BLaER1 (cell line): ENCODE data around the gene IFNL4.
A peak's percentile ranks its signal among the peaks of the same experiment; 100 is the strongest.

Experiments
- H3K27ac ChIP-seq: shearing (Covaris generic); formaldehyde crosslinking; 2 replicates; pipeline ENCODE4 v1.8.1; 2022
- H3K27me3 ChIP-seq: shearing (Covaris generic); formaldehyde crosslinking; 2 replicates; pipeline ENCODE4 v1.8.1; 2022
- H3K36me3 ChIP-seq: shearing (Covaris generic); formaldehyde crosslinking; 2 replicates; pipeline ENCODE4 v1.8.1; 2022
- H3K4me1 ChIP-seq: shearing (Covaris generic); formaldehyde crosslinking; 2 replicates; pipeline ENCODE4 v1.8.1; 2022
- H3K4me2 ChIP-seq: shearing (Covaris generic); formaldehyde crosslinking; 2 replicates; pipeline ENCODE4 v1.8.1; 2022
- H3K4me3 ChIP-seq: shearing (Covaris generic); formaldehyde crosslinking; 2 replicates; pipeline ENCODE4 v1.8.1; 2022
- H3K9ac ChIP-seq: shearing (Covaris generic); formaldehyde crosslinking; 2 replicates; pipeline ENCODE4 v1.8.1; 2022
- H3K9me3 ChIP-seq: shearing (Covaris generic); formaldehyde crosslinking; 2 replicates; pipeline ENCODE4 v1.8.1; 2022
- H4K20me1 ChIP-seq: shearing (Covaris generic); formaldehyde crosslinking; 2 replicates; pipeline ENCODE4 v1.8.1; 2022
- Cebpa-rat ChIP-seq: shearing (Covaris generic); IDR thresholded peaks from 2 replicates; pipeline ENCODE4 v1.8.1; 2022

The IFNL4 gene

GRCh38 chr19:39203372-39204341, 45.0 kb downstream of the IFNL4 start, which contains the start of gene SYCN:
Gene SYCN (minus strand): TSS chr19:39204263. CDS start chr19:39204254, 9 bp downstream.
- Histone ChIP-seq H3K36me3 (no peaks in the 10 kb centered on the region), H4K20me1 (no peaks in the 10 kb centered on the region; the same call in 1 of the 2 replicates), H3K4me2 (no peak within 1 kb of the TSS), H3K9me3 (no peaks in the 10 kb centered on the region), H3K4me1 (peaks cover 6% of the 10 kb centered on the region), H3K27me3 (peaks cover 30% of the 10 kb centered on the region), H3K4me3 (no peak within 1 kb of the TSS), H3K9ac (no peak within 1 kb of the TSS), H3K27ac (no peak within 1 kb of the TSS)
- TF ChIP-seq Cebpa-rat: no peak

- peaks cover 37% of the 10 kb centered on the region for H3K27me3 ChIP-seq
- no peaks in the 10 kb centered on the region for H3K9me3 ChIP-seq
- no peak overlapping the region for H3K27ac ChIP-seq
- H3K9ac ChIP-seq: no peak overlapping the region
- no peaks in the 10 kb centered on the region for H3K4me1 ChIP-seq
- H3K36me3 ChIP-seq: no peaks in the 10 kb centered on the region
- no peak for TF ChIP-seq Cebpa-rat
- H4K20me1 ChIP-seq: no peaks in the 10 kb centered on the region; the same call in 1 of the 2 replicates
- no peak overlapping the region for H3K4me3 ChIP-seq
- no peak overlapping the region for H3K4me2 ChIP-seq
These were observed 45.7 kb downstream of the IFNL4 start for GRCh38 chr19:39202998-39203355.

GRCh38 chr19:39200803-39201115, 47.9 kb downstream of the IFNL4 start:
- no peak overlapping the region for H3K9ac ChIP-seq
- no peak overlapping the region for H3K4me2 ChIP-seq
- no peak overlapping the region for H3K27ac ChIP-seq
- H4K20me1 ChIP-seq: no peaks in the 10 kb centered on the region; the same call in 1 of the 2 replicates
- H3K9me3 ChIP-seq: no peaks in the 10 kb centered on the region
- H3K4me3 ChIP-seq: no peak overlapping the region
- peaks cover 59% of the 10 kb centered on the region for H3K27me3 ChIP-seq
- TF ChIP-seq Cebpa-rat: no peak
- peaks cover 13% of the 10 kb centered on the region for H3K4me1 ChIP-seq
- no peaks in the 10 kb centered on the region for H3K36me3 ChIP-seq

GRCh38 chr19:39200066-39200802, 48.4 kb downstream of the IFNL4 start:
- Histone ChIP-seq H3K27ac (no peak overlapping the region), H3K9me3 (no peaks in the 10 kb centered on the region), H3K4me1 (peaks cover 18% of the 10 kb centered on the region), H3K27me3 (peaks cover 65% of the 10 kb centered on the region), H3K4me3 (no peak overlapping the region), H4K20me1 (no peaks in the 10 kb centered on the region; the same call in 1 of the 2 replicates), H3K4me2 (no peak overlapping the region), H3K36me3 (no peaks in the 10 kb centered on the region), H3K9ac (no peak overlapping the region)
- TF ChIP-seq Cebpa-rat: no peak

GRCh38 chr19:39199025-39199424, 49.6 kb downstream of the IFNL4 start:
- Histone ChIP-seq H3K36me3 (no peaks in the 10 kb centered on the region), H3K27me3 (peaks cover 60% of the 10 kb centered on the region), H3K4me1 (peaks cover 22% of the 10 kb centered on the region), H3K4me3 (no peak overlapping the region), H3K4me2 (no peak overlapping the region), H3K9ac (no peak overlapping the region), H4K20me1 (no peaks in the 10 kb centered on the region; the same call in 1 of the 2 replicates), H3K9me3 (no peaks in the 10 kb centered on the region), H3K27ac (no peak overlapping the region)
- TF ChIP-seq Cebpa-rat: no peak

GRCh38 chr19:39197808-39198207, 50.8 kb downstream of the IFNL4 start:
- Histone ChIP-seq H4K20me1 (no peaks in the 10 kb centered on the region; the same call in 1 of the 2 replicates), H3K4me3 (no peak overlapping the region), H3K27me3 (peaks cover 48% of the 10 kb centered on the region), H3K4me1 (peaks cover 31% of the 10 kb centered on the region), H3K27ac (no peak overlapping the region), H3K9ac (no peak overlapping the region), H3K4me2 (no peak overlapping the region), H3K9me3 (no peaks in the 10 kb centered on the region), H3K36me3 (no peaks in the 10 kb centered on the region)
- no peak for TF ChIP-seq Cebpa-rat

- Histone ChIP-seq H3K4me1 (peaks cover 33% of the 10 kb centered on the region), H3K36me3 (no peaks in the 10 kb centered on the region), H3K4me3 (peak within 1 kb of the TSS; percentile 55), H3K9me3 (no peaks in the 10 kb centered on the region), H4K20me1 (no peaks in the 10 kb centered on the region; the same call in 1 of the 2 replicates), H3K4me2 (peak within 1 kb of the TSS; percentile 73), H3K27me3 (peaks cover 44% of the 10 kb centered on the region), H3K9ac (no peak within 1 kb of the TSS), H3K27ac (no peak within 1 kb of the TSS)
- TF ChIP-seq Cebpa-rat: no peak
These were observed 51.6 kb downstream of the IFNL4 start, which contains the start of gene NCCRP1 for GRCh38 chr19:39196860-39197562. Gene NCCRP1 (plus strand): TSS chr19:39196964. CDS start chr19:39196983, 19 bp downstream.

- H3K9ac ChIP-seq: no peak overlapping the region
- H3K27me3 ChIP-seq: peaks cover 44% of the 10 kb centered on the region
- no peak overlapping the region for H3K4me3 ChIP-seq
- TF ChIP-seq Cebpa-rat: no peak
- H4K20me1 ChIP-seq: no peaks in the 10 kb centered on the region; the same call in 1 of the 2 replicates
- H3K27ac ChIP-seq: no peak overlapping the region
- no peaks in the 10 kb centered on the region for H3K9me3 ChIP-seq
- H3K4me1 ChIP-seq: peaks cover 33% of the 10 kb centered on the region
- peak overlapping the region; percentile 73 for H3K4me2 ChIP-seq
- no peaks in the 10 kb centered on the region for H3K36me3 ChIP-seq
These were observed 52.3 kb downstream of the IFNL4 start for GRCh38 chr19:39196320-39196719.
